C1 segment of cervical spinal cord (tissue), 14 donors: ENCODE data around the gene BSN.
"Not testable (repeated sequence)": the region's sequence is repeated elsewhere in the genome, so short reads cannot be mapped to it uniquely, and the experiment has no call there.

Source experiments
- DNase-seq, 14 donors: peaks; one replicate each; lab custom pipeline; 2025; lab: John Stamatoyannopoulos, UW

Gene BSN

GRCh38 chr3:49533786-49534519 lies 20.3 kb upstream of the BSN start:
- DNase-seq, result no peak

DNA sequence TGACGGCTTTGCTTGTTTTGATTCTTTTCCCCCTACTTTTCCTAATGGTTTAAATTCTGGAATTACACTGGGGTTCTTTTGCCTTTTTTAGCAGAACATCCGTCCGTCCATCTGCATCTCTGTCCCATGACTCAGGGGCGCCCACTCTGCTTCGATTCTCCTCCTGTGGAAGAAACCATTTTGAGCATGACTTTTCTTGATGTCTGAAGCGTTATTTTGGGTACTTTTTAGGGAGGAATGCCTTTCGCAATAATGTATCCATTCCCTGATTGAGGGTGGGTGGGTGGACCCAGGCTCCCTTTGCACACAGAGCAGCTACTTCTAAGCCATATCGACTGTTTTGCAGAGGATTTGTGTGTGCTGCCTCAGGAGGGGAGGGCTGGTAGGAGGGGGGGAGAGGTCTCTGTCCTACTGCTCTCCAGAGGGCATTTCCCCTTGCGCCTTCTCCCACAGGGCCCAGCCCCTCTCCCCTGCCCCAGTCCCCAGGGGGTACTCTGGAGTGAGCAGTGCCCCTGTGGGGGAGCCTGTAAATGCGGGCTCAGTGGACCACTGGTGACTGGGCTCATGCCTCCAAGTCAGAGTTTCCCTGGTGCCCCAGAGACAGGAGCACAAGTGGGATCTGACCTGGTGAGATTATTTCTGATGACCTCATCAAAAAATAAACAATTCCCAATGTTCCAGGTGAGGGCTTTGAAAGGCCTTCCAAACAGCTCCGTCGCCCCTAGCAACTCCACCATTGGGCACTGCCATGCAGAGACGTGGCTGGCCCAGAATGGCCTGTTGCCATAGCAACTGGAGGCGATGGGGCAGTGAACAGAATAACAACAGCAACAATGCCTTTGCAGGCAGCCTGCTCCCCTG lies 19.5 kb upstream of the BSN start:
- DNase-seq, result peak in 8 of 14 donors; percentile 8 to 47 (median 22)

GRCh38 chr3:49535971-49536874 lies 18.1 kb upstream of the BSN start:
- DNase-seq, result no peak

GRCh38 chr3:49536875-49537533 lies 17.3 kb upstream of the BSN start:
- DNase-seq, result no peak

DNA sequence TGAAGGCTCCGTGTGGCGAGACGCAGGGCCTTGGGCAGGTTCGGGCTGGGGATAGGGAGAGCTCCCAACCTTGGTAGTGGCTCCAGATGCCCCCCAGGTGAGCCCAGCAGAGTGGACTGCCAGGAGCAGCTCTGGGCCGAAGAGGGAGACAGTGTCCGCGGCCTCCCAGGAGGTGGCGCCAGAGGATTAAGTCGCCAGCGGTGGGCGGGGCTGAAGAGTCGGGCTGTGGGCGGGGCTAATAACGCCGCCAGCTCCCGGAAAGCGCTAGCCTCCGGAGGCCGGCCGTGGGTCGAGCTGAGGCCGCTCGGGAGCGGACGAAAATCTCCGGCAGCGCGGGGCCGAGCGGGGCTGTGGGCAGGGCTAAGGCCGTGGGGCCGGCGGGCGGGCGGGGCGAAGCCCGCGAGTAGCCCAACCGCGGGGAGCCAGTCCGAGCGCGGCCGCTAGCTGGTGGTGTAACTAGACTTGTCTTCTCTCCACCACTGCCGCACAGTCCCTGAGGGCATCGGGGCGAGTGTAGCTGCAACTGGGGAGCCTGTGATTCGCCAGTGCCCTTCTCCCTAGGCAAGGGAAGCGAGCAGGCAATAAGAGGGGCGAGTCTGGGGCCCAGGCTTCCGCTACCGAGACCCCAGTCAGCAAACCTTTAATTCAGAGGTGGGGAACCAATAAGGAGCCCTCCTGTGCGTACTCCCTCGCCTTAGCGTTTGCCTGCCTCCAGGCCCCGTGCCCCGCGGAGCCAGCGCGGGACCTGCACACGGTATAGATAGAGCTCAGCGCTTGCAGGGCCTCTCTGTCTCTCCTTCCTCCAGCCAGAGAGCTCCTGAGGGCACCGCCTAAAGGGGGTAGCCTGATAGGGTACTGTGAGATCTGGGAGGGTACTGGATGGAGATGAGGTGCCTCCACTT lies 14.4 kb upstream of the BSN start:
- DNase-seq, result peak; percentile 54 to 95 (median 88)

GRCh38 chr3:49552087-49552486 lies 2.2 kb upstream of the BSN start:
- DNase-seq, result no peak

GRCh38 chr3:49553324-49553691 lies 969 bp upstream of the BSN start:
- DNase-seq, result no peak

GRCh38 chr3:49554633-49555265 lies 472 bp downstream of the BSN start:
- DNase-seq, result peak in 4 of 14 donors; percentile 37 to 76 (median 48)

- DNase-seq, result peak in 1 of 14 donors; percentile 47
Observed at GRCh38 chr3:49556500-49557275, 2.4 kb downstream of the BSN start.

GRCh38 chr3:49563040-49563578 lies 8.8 kb downstream of the BSN start:
- DNase-seq, result peak in 2 of 14 donors; percentile 16 to 21

GRCh38 chr3:49563766-49564165 lies 9.5 kb downstream of the BSN start:
- peak in 1 of 14 donors; percentile 35 for DNase-seq

- DNase-seq, result no peak
Observed at GRCh38 chr3:49566312-49566711, 12.0 kb downstream of the BSN start.

GRCh38 chr3:49567406-49567805 lies 13.1 kb downstream of the BSN start:
- no peak for DNase-seq

GRCh38 chr3:49568965-49569364 lies 14.7 kb downstream of the BSN start:
- DNase-seq, result no peak

DNA sequence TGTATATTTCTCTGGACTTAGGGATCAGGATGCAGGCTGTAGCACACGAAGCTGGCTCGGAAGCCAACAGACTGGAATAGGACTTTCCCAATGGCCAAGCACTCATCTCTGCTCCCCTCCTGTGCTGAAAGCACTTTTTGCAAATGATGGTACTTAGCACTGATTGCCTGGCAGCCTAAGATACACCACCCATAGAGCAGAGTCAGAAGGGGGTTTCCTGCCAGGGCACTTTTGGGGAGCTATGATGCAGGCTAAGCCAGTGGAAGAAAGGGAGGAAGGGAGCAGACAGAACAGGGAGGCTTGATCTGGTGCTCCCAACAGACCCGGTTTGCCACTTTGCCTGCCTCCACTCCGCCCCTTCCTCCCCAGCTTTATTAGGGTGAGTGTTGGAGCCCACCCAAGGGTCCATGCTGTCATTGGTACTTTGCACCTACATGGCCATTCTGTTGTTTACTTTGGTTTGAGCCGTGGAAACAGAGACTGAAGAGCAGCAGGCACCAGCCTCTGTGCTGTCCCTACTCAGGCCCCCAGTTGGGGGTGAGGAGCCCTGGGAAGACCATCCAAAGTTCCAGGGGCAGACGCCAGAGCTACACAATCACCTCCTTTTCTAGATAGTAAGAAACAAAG lies 15.9 kb downstream of the BSN start:
- DNase-seq, result no peak

- DNase-seq, result no peak
Observed at GRCh38 chr3:49582177-49582576, 27.9 kb downstream of the BSN start.

DNA sequence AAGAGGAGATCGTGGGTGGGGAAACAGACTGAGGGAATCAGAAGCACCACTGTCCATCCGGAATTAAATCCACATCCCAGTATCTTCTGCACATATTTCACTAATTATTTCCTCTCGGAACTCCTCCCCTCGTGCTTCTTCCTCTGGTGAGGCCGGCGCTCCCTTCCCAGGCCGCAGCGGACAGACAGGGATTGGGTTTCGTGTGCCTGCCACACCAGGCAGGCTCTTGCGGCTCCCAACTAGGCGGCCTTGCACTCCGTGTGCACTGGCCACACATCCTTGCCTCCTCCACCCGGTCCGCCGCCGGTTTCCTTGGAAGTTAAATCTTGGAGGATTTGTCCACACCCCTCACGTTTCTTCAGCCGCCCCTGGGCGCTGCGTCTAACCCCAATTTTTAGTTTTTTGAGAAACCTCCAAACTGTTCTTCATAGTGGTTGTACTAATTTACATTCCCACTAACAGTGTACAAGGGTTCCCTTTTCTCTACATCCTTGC lies 31.0 kb downstream of the BSN start:
- DNase-seq, result not testable (repeated sequence)

- no peak for DNase-seq
Observed at GRCh38 chr3:49591615-49592014, 37.3 kb downstream of the BSN start.
